Measurements from ENCODE around the gene PRKCA.

- TF ChIP-seq EZH2phosphoT487 (IDR thresholded peaks at IDR 0.05; ENCODE audit: unreplicated experiment) (no peak), CTCF (conservative IDR thresholded peaks at IDR 0.05; ENCODE audit: low read depth in 2 of 2) (no peak), POLR2AphosphoS5 (IDR thresholded peaks at IDR 0.05; ENCODE audit: low read depth) (no peak), JUNB (IDR thresholded peaks at IDR 0.05; ENCODE audit: unreplicated experiment) (no peak), REST (IDR thresholded peaks at IDR 0.05; ENCODE audit: unreplicated experiment) (no peak)
Measured at GRCh38 chr17:66676421-66676820, 374.0 kb downstream of the PRKCA start.
